GM12878 (cell line): ENCODE data around the gene LBH. TPM values are rescaled to one million over a fixed set of nuclear protein-coding genes. Genes with fewer than 3 reads are reported as not detected.

Source experiments
- ATAC-seq: fragments of 200-7000 bp; cut with Tn5 transposase; 3 replicates; pipeline ENCODE4 v1.9.1; 2020; ENCODE audit warnings: mild to moderate bottlenecking, moderate library complexity
- BruUV-seq: library from RNA; stranded (reverse); fragments of 400-500 nt; replicated peaks from 2 replicates; lab custom pipeline; 2021; lab: Mats Ljungman, UMichigan
- CTCF ChIA-PET: fragments of 300-600 bp; sonication (Branson Sonifier 250); formaldehyde crosslinking; extraction: SDS; loops from one replicate; lab custom pipeline; 2021; ENCODE audit warnings: inconsistent platforms; lab: Yijun Ruan, JAX
- POLR2A ChIA-PET: fragments of 350-600 bp; formaldehyde crosslinking; extraction: SDS; loops from one replicate; lab custom pipeline; 2021; ENCODE audit warnings: inconsistent platforms; lab: Charles Lee
- RAD21 ChIA-PET: fragments of 300-600 bp; sonication (Branson Sonifier 250); formaldehyde crosslinking; loops from one replicate; lab custom pipeline; 2023; ENCODE audit warnings: antibody characterized with exemption; ENCODE audit not compliant: unreplicated experiment; lab: Charles Lee
- SMC1A ChIA-PET: fragments of 300-600 bp; sonication (Branson Sonifier 250); formaldehyde crosslinking; loops from one replicate; lab custom pipeline; 2023; ENCODE audit not compliant: unreplicated experiment, uncharacterized antibody; lab: Charles Lee
- DNase-seq: peaks from one replicate; pipeline ENCODE4 v3.0.0-alpha.2; 2011; ENCODE audit warnings: low read depth, low spot score
- FAIRE-seq: peaks from 3 replicates; lab custom pipeline; 2011; peaks lifted over from hg19 to GRCh38; lab: Jason Lieb, UNC
- H2AFZ ChIP-seq: 2 replicates; pipeline ENCODE4 v1.6.0; 2011; ENCODE audit warnings: low read depth, low read length, control low read depth; ENCODE audit not compliant: control insufficient read depth
- H3K27ac ChIP-seq: 2 replicates; pipeline ENCODE4 v1.5.1; 2011; ENCODE audit warnings: control low read depth; ENCODE audit not compliant: control insufficient read depth, insufficient read depth
- H3K27me3 ChIP-seq, 2 experiments: replicated peaks in 1 of 2; 2 replicates each; pipeline versions ENCODE4 v1.6.0 to v1.6.1; 2011; ENCODE audit warnings: low read length in 1 of 2; ENCODE audit not compliant: control insufficient read depth in 2 of 2, insufficient read depth in 2 of 2
- H3K36me3 ChIP-seq, 2 experiments: 2 replicates each; pipeline ENCODE4 v1.5.1; 2011; ENCODE audit warnings: low read length in 1 of 2; ENCODE audit not compliant: control insufficient read depth in 2 of 2, insufficient read depth in 2 of 2
- H3K4me1 ChIP-seq: 2 replicates; pipeline ENCODE4 v1.6.1; 2011; ENCODE audit warnings: mild to moderate bottlenecking, low read length, moderate library complexity, mixed read lengths; ENCODE audit not compliant: control insufficient read depth, insufficient read depth
- H3K4me2 ChIP-seq: 2 replicates; pipeline ENCODE4 v1.6.0; 2011; ENCODE audit warnings: control low read depth; ENCODE audit not compliant: control insufficient read depth, insufficient read depth
- H3K4me3 ChIP-seq: fragments of 200-600 bp; sonication (generic); 2 replicates; pipeline ENCODE4 v1.5.1; 2016
- H3K79me2 ChIP-seq: 2 replicates; pipeline ENCODE4 v1.6.0; 2011; ENCODE audit warnings: low read length; ENCODE audit not compliant: control insufficient read depth, insufficient read depth
- H3K9ac ChIP-seq: 2 replicates; pipeline ENCODE4 v1.8.0; 2011; ENCODE audit warnings: low read length, control low read depth, mixed read lengths; ENCODE audit not compliant: control insufficient read depth, insufficient read depth
- H3K9me3 ChIP-seq: replicated peaks from 3 replicates; pipeline ENCODE4 v1.5.1; 2011; ENCODE audit warnings: mild to moderate bottlenecking, low read length; ENCODE audit not compliant: control insufficient read depth, insufficient read depth
- H4K20me1 ChIP-seq: 2 replicates; pipeline ENCODE4 v1.6.0; 2011; ENCODE audit not compliant: control insufficient read depth, insufficient read depth
- ESRRA ChIP-seq: IDR thresholded peaks from 2 replicates; pipeline ENCODE4 v1.6.1; 2012; ENCODE audit warnings: mild to moderate bottlenecking, low read length, improper control_type of control experiment
- KLF5 ChIP-seq: fragments of 450-650 bp; IDR thresholded peaks from 2 replicates; pipeline ENCODE4 v1.6.1; 2014; ENCODE audit warnings: mild to moderate bottlenecking; ENCODE audit not compliant: partially characterized antibody
- MTA3 ChIP-seq: IDR thresholded peaks from 2 replicates; pipeline ENCODE4 v1.6.1; 2012; ENCODE audit warnings: low read length, inconsistent platforms, borderline replicate concordance
- WGBS: methylation state at CpG from one replicate; pipeline ENCODE4 v1.1.6; 2016; ENCODE audit warnings: low lambda C conversion rate; ENCODE audit not compliant: insufficient replicate concordance, insufficient coverage; ENCODE audit errors: missing lambda C conversion rate; 5-methylcytosine and 5-hydroxymethylcytosine counted together
- in situ Hi-C: fragments of 300-500 bp; cut with MboI; formaldehyde crosslinking; loops from 9 replicates; pipeline ENCODE4 v1.14.3; 2018; ENCODE audit warnings: mixed read lengths
- intact Hi-C: fragments of 100-400 bp; cut with micrococcal nuclease; formaldehyde crosslinking; loops from one replicate; pipeline ENCODE4 v1.14.2; 2022; ENCODE audit not compliant: unreplicated experiment
- polyA plus RNA-seq, 11 experiments: library from polyadenylated mRNA; depleted of rRNA in 4 of 11; unstranded in 6 of 11; stranded (reverse) in 5 of 11; fragments of >200 nt; fragmentation: Nextera tagmentation in 4 of 11; fragmentation: Illumina TruSeq in 1 of 11; extraction: Ambion mirVana in 4 of 11; extraction: Trizol in 1 of 11; gene quantifications; 1 replicate in 1 of 11; 2 replicates in 10 of 11; pipeline versions ENCODE4 v1.2.1 to v1.2.3, GENCODE V29; 2011 to 2016; ENCODE audit warnings: inconsistent platforms in 2 of 11, missing spikeins in 2 of 11, low read depth in 1 of 11
- total RNA-seq, 4 experiments: library from RNA; depleted of rRNA in 3 of 4; stranded (reverse); fragments of >200 nt in 3 of 4; fragmentation: Illumina TruSeq in 1 of 4; extraction: Trizol in 1 of 4; gene quantifications; 2 replicates each; pipeline versions ENCODE4 v1.2.1 to v1.2.3, GENCODE V29; 2013 to 2021
- TF ChIP-seq, protein P1 (sequence below), 3 experiments: IDR thresholded peaks in 2 of 3; conservative IDR thresholded peaks in 1 of 3; 2 replicates each; pipeline ENCODE4 v1.5.1; 2011; ENCODE audit warnings: low read depth in 3 of 3, low read length in 3 of 3, mild to moderate bottlenecking in 3 of 3, control low read depth in 2 of 3, moderate library complexity in 2 of 3, inconsistent platforms in 1 of 3, mixed read lengths in 1 of 3; ENCODE audit not compliant: control insufficient read depth in 2 of 3, insufficient read depth in 1 of 3; ENCODE audit errors: extremely low read depth in 1 of 3

Gene LBH
- total and polyA plus RNA-seq, 10 of the 15 experiments (the other 5 are each of a cell fraction or from before 2014, with no cell fraction given): 9.3 to 133 (median 34.1) TPM

DNA sequence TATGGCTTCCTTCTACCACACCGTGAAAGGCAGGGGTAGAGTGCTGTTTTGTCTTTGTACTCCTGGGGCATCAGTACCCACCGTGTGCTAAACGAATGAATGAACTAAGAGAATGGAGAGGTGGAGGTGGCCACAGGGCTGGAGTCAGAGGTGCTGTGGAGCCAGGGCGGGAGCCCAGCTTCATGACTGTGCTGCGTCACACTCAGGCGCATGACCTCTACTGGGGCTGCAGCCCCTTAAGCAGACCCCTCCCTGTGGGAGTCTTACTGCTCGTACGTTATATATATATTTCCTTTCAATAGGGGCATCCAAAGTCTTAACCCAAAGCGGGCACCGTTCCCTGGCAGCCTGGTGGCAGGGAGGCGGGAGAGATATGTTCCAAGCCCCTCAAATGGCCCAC is 18.0 kb upstream of the LBH start (continued):
- TF ChIP-seq, protein P1, sequence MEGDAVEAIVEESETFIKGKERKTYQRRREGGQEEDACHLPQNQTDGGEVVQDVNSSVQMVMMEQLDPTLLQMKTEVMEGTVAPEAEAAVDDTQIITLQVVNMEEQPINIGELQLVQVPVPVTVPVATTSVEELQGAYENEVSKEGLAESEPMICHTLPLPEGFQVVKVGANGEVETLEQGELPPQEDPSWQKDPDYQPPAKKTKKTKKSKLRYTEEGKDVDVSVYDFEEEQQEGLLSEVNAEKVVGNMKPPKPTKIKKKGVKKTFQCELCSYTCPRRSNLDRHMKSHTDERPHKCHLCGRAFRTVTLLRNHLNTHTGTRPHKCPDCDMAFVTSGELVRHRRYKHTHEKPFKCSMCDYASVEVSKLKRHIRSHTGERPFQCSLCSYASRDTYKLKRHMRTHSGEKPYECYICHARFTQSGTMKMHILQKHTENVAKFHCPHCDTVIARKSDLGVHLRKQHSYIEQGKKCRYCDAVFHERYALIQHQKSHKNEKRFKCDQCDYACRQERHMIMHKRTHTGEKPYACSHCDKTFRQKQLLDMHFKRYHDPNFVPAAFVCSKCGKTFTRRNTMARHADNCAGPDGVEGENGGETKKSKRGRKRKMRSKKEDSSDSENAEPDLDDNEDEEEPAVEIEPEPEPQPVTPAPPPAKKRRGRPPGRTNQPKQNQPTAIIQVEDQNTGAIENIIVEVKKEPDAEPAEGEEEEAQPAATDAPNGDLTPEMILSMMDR (IDR thresholded peaks at IDR 0.05 in 2 of 3, conservative IDR thresholded peaks at IDR 0.05 in 1 of 3; ENCODE audit: control insufficient read depth in 2 of 3, extremely low read depth in 1 of 3, insufficient read depth in 1 of 3, low read depth in 3 of 3, low read length in 3 of 3): no peak
- TF ChIP-seq MTA3 (no peak), ESRRA (no peak)

DNA sequence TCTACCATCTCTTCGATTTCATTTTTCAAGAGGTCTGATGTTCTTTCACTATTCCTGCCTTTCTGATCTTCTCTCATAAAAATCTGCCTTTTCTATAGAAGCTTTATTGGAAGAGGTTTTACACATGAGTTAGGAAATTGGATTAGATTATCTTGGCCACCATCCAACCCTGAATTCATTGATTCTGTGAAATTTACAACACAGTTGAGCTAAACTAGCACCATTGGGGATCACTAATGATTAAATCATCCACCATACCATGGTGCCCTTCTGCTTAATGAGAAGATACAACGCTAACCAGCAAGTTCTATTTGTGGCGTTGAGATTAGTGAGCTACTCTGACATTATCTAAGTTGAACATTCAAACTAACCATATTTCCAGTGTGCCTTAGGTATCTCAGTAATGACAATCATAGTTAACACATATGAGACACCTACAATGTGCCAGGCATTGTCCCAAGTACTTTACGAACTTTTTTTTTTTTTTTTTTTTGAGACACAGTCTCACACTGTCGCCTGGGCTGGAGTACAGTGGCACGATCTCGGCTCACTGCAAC is 17.3 kb upstream of the LBH start:
- TF ChIP-seq KLF5: no peak
- WGBS: 65% methylated on average over 7 of the region's 7 CpGs
- intact Hi-C loops (no loop called here), in situ Hi-C loops (no loop called here)
- no TSS peak for BruUV-seq
- H3K4me3 ChIP-seq: no peak overlapping the region
- no peak overlapping the region for H3K27ac ChIP-seq
- no peaks in the 10 kb centered on the region for H4K20me1 ChIP-seq
- H3K27me3 ChIP-seq: no peaks in the 10 kb centered on the region
- ChIA-PET CTCF (interaction anchor here (0.7 to 9.8 kb wide), 10 partner anchors 13 to 496 kb away, joined by 3 to 334 read pairs (median 4); partner anchors contain the start of gene LBH), RAD21 (interaction anchor here (1.1 to 9.8 kb wide), 7 partner anchors 15 to 498 kb away, joined by 3 to 322 read pairs (median 5); partner anchors contain the start of gene LBH), POLR2A (interaction anchor here (0.7 to 1.7 kb wide), 7 partner anchors 9 to 398 kb away, joined by 3 to 9 read pairs (median 4); partner anchors contain the start of gene LBH), SMC1A (interaction anchor here (0.6 to 12.7 kb wide), 10 partner anchors 10 to 497 kb away, joined by 3 to 444 read pairs (median 4); partner anchors contain the start of genes LBH and LCLAT1)
- H3K79me2 ChIP-seq: no peaks in the 10 kb centered on the region
- no peak overlapping the region for H3K4me2 ChIP-seq
- H3K9ac ChIP-seq: no peak overlapping the region
- H3K9me3 ChIP-seq: no peaks in the 10 kb centered on the region
- no peak overlapping the region for H2AFZ ChIP-seq
- no peak for DNase-seq
- no peak for FAIRE-seq
- H3K36me3 ChIP-seq: no peaks in the 10 kb centered on the region
- ATAC-seq: no peak
- H3K4me1 ChIP-seq: peaks cover 10% of the 10 kb centered on the region
